ENCODE results near the gene RNF217.
"Not testable (repeated sequence)": the region's sequence is repeated elsewhere in the genome, so short reads cannot be mapped to it uniquely, and the experiment has no call there.

Gene RNF217

DNA sequence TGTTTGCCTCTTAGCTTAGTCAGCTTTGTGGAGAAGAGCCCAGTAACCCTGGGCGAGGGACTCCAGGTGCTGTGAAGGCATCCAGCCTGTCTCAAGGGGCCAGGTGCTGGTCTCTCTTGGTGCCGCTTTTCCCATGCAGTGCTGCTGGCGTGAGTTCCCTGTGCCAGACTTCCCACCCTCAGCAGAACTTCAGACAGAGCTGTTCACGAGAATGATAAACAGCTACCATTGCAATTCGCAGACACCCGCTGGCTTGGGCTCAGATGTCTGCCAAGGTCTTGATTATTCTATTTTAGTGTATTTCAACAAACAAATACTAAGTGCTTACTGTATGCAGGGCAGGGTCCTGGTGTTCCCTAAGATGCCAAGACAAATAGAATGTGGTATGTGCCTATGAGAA, 57.7 kb downstream of the RNF217 start:
- DNase-seq: no peak

GRCh38 chr6:125020385-125020784, 58.1 kb downstream of the RNF217 start:
- DNase-seq: no peak

DNA sequence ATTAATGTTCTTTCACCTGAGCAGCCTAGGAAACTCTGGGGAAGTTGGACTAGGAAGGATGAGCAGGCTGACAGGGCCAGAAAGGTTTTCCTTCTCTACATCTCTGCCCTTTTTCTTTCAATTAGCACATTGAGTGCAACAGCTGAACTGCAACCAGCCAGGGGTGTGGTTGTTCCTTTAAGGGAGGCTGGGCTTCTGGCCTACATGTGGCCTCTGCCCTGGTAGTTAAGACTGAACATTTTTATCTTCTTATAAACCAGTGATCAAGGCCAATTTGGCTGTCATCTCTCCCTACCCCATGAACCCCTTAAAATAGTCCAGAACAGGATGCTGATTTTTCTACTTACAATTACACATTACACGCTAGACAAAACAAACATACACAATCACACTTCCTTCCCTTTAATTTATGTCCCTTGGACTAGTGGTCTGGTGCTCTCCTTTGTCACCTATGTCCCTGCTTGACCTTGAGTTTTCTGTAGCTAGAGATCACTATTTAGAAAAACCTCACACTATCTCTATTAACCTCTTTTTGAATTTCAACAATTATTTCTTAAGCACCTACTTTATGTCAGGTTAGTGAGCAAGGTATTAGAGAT, 60.3 kb downstream of the RNF217 start:
- no peak for DNase-seq

DNA sequence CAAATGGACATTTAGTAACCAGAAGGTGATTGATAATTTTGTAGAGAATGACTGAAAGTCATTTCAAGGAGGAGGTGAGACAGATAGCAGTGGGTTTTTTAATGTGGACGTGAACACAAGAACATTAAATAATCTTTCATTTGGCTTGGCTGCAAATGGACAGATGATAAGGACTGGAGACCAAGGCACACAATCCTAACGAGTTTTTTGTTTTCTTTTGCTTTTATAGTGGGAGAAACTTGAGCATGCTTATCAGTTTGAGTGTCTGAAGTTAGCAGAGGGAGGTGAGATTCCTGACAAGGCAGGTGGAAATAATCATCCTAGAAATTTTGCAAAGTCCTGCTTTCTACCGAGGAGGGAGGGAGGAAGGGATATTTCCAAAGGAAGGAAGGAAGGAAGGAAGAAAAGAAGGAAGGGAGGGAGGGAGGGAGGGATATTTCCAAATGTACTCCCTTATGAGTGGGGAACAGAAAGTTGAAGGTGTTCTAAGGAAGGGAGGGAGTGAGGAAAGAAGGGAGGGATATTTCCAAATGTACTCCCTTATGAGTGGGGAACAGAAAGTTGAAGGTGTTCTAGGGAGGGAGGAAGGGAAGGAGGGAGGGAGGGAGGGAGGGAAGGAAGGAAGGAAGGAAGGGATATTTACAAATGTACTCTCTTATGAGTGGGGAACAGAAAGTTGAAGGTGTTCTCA, 63.1 kb downstream of the RNF217 start:
- DNase-seq: no peak

- DNase-seq: no peak
These were observed 65.0 kb downstream of the RNF217 start for GRCh38 chr6:125027287-125027686.

DNA sequence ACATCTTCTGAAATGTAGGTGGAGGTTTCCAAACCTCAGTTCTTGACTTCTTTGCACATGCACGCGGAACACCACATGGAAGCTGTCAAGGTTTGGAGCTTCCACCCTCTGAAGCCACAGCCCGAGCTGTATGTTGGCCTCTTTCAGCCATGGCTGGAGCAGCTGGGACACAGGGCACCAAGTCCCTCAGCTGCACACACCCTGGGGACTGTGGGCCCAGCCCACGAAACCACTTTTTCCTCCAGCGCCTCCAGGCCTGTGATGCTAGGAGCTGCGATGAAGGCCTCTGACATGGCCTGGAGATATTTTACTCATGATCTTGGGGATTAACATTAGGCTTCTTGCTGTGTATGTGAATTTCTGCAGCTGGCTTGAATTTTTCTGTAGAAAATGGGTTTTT, 68.7 kb downstream of the RNF217 start:
- DNase-seq: no peak

GRCh38 chr6:125031385-125031784, 69.1 kb downstream of the RNF217 start:
- DNase-seq: no peak

GRCh38 chr6:125034929-125035328, 72.7 kb downstream of the RNF217 start:
- not testable (repeated sequence) for DNase-seq

DNA sequence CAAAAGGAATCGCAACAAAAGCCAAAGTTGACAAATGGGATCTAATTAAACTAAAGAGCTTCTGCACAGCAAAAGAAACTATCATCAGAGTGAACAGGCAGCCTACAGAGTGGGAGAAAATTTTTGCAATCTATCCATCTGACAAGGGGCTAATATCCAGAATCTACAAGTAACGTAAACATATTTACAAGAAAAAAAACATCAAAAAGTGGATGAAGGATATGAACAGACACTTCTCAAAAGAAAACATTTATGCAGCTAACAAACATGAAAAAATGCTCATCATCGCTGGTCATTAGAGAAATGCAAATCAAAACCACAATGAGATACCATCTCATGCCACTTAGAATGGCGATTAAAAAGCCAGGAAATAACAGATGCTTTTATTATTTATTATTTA, 74.2 kb downstream of the RNF217 start:
- DNase-seq: not testable (repeated sequence)

DNA sequence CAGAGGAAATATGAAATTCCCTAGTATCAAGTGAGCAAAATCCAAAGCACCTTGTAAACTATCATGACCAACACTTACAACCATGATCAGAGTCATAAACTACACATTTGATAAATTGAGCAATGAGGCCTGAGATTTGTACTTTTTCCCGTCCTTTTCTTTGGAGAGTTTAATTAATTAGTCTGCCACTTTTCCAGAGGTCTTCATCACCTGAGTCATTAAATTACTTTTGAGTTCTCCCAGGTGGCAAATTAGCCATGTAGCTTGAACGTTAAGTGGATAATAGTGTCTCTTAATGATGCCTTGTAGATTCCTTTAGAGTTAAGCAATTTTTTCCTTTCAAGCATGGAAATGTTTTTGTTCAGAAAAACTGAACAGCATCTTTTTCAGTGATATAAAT, 75.6 kb downstream of the RNF217 start:
- no peak for DNase-seq

- no peak for DNase-seq
These were observed 76.7 kb downstream of the RNF217 start for GRCh38 chr6:125038925-125039324.

DNA sequence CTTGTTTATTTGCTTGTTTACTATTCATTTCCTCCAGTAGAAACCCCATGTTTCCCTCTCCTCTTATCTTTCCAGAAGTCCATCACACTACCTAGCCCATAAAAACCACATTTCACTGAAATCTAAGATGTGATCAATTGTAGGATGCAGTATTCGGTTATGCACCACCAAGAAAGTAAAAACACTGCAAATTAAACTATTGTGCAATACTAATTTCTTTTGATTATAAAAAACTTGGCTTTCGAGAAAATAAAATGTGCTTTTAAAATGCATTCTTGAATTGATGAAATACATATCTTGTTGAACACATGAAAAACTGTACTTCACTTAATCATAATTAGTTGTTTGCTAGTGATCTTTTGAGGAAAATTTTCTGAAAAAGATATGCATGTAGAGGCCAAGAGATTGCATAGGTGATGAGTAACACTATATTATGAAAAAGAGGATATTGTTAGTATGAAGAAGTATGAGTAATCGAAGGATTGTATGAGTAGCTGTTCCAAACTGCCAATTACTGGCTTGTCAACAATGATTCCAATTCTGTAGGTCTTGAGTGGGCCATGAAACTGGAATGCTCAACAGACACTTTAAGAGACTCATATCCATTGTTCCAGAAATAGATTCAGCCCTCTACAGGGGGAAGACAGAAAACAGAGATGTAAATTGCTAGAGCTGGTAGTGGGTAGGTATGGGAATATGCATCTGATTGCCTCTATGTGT, 79.7 kb downstream of the RNF217 start:
- DNase-seq: peak in 1 of 2 donors; percentile 0

DNA sequence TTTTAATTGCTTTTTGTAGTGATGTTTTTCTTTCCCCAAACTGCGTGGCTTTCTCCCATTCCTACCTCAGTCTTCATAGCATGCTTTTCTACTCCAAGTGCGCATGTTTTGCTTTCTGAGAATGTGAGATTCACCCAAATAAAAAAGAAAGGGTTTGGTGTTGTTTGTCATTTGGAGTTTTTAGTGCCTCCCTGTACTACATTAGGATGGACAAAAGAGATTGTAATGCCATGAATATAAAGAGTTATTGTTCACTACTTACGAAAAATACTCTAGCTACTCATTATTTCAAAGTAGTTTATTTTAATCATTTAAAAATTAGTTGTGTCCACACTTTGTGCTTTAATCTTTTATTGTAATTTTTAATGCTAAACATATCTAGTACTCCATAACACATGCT, 81.8 kb downstream of the RNF217 start:
- DNase-seq: no peak

DNA sequence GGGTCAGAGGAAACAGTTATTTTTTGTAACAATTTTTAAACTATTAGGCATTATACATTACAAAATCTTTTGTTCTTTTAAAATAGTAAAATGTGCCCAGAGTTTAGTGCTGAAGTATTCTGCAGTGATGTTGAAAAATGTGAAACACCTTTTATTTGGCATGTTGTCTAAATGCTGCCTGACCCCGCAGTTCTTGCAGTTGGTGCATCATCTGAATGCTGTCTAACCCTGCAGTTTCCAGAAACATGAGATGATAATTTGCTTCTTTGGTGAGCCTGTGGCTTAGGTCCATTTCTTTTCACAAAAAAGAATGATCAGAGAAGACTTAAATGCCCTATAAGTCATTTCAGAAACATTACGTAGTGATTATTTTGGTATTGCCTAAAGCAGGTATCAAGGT, 82.4 kb downstream of the RNF217 start:
- no peak for DNase-seq

GRCh38 chr6:125046107-125046925, 84.1 kb downstream of the RNF217 start:
- no peak for DNase-seq

GRCh38 chr6:125048274-125048673, 86.0 kb downstream of the RNF217 start:
- DNase-seq: no peak

GRCh38 chr6:125050663-125051318, 88.6 kb downstream of the RNF217 start:
- no peak for DNase-seq

GRCh38 chr6:125053809-125054208, 91.6 kb downstream of the RNF217 start:
- DNase-seq: no peak

- DNase-seq: no peak
These were observed 92.1 kb downstream of the RNF217 start for GRCh38 chr6:125054331-125054730.

DNA sequence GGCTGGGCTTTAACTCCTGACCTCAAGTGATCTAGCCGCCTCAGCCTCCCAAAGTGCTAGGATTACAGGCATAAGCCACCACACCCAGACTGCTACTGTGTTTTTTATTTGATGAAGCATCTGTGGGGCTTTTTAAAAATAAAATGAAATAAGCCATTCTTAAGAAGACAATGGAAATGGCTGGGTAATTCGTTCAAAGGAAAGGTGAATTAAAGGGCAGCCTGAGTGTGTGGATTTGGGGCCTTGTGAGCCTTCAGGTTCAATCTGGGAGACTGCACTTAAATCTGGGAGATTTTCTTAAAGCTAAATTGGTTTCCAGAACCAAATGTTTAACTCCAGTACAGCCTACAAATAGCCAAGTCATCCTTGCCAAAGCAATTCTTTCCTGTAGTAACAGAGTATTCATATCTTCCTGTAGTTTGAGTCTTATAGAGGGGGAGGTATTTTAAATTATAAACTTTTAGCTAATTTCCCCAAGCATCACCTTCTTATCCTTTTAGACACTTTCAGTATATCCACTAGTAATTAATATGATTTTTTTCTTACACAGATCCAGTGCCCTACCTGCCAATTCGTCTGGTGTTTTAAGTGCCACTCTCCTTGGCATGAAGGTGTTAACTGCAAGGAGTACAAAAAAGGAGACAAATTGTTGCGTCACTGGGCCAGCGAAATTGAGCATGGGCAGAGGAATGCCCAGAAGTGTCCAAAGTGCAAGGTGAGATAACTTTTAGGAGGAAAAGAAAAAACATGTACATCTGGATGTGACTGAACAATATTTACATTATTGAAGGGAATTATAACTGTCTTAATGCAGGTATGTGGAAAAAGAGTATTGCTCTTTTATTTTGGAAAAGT, 95.4 kb downstream of the RNF217 start:
- DNase-seq: no peak

- no peak for DNase-seq
These were observed 96.3 kb downstream of the RNF217 start for GRCh38 chr6:125058546-125058945.

GRCh38 chr6:125063307-125063706, 101.1 kb downstream of the RNF217 start:
- DNase-seq: no peak

Data from bone marrow (tissue), 2 donors.